Measurements from ENCODE around the gene CDH26. TPM values are rescaled to one million over a fixed set of nuclear protein-coding genes. Genes with fewer than 3 reads are reported as not detected.

CDH26 gene
- polyA plus RNA-seq, 1 donor from 2014 or later = 0.43 TPM

DNA sequence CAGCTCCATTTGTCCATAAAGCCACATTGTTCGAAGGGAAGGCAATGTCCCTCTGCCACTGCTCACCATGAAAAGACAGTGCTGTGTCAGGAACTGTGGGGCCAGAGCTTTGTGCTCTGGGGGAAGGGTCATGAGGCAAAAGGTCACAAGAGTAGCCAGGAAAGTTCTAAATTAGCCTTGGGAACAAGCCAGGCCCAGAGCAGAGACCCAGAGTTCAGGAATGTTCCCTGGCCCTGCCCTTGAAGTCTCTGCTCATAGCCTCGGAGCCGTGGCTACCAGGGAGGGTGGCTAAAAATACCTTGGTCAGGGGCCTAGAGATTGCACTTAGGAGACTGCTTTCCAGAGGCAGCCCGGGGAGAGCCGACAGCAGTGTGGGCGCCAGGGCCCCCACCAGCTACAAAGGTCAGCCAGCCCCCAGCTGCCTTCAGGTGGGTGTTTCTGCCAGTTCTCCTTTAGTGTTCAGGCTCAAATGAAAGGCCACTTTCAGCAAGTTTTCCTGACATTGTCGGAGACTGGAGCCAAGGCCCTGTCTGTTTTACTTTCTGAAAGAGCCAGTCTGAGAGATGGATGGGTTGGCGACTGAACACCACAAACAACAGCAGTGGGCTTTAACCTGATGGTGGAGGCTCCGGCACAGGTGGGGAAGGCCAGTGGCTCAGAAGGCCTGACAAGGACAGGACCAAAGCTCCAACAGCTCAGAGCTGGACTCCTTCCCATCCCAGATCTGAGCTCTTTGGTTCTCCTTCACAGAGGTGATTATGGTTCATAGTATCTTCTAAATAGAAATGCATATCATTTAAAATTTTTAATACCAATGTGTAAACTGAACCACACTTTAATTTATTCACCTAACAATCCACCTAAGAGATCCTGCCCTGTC lies 76.2 kb downstream of the CDH26 start:
- no peaks in the 10 kb centered on the region for H3K9me2 ChIP-seq (ENCODE audit: insufficient read depth, low read length)
- no peak for TF ChIP-seq RAD21 (conservative IDR thresholded peaks at IDR 0.05)
- no peak for TF ChIP-seq EZH2 (IDR thresholded peaks at IDR 0.05; ENCODE audit: borderline replicate concordance, insufficient read depth, low read length, poor library complexity, severe bottlenecking)
- TF ChIP-seq, protein P1, sequence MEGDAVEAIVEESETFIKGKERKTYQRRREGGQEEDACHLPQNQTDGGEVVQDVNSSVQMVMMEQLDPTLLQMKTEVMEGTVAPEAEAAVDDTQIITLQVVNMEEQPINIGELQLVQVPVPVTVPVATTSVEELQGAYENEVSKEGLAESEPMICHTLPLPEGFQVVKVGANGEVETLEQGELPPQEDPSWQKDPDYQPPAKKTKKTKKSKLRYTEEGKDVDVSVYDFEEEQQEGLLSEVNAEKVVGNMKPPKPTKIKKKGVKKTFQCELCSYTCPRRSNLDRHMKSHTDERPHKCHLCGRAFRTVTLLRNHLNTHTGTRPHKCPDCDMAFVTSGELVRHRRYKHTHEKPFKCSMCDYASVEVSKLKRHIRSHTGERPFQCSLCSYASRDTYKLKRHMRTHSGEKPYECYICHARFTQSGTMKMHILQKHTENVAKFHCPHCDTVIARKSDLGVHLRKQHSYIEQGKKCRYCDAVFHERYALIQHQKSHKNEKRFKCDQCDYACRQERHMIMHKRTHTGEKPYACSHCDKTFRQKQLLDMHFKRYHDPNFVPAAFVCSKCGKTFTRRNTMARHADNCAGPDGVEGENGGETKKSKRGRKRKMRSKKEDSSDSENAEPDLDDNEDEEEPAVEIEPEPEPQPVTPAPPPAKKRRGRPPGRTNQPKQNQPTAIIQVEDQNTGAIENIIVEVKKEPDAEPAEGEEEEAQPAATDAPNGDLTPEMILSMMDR (IDR thresholded peaks at IDR 0.05; ENCODE audit: poor library complexity, severe bottlenecking) = no peak
- TF ChIP-seq POLR2AphosphoS5 (IDR thresholded peaks at IDR 0.05) = no peak
- no peak for TF ChIP-seq SMC3 (conservative IDR thresholded peaks at IDR 0.05; ENCODE audit: poor library complexity)
- TF ChIP-seq, protein P2, sequence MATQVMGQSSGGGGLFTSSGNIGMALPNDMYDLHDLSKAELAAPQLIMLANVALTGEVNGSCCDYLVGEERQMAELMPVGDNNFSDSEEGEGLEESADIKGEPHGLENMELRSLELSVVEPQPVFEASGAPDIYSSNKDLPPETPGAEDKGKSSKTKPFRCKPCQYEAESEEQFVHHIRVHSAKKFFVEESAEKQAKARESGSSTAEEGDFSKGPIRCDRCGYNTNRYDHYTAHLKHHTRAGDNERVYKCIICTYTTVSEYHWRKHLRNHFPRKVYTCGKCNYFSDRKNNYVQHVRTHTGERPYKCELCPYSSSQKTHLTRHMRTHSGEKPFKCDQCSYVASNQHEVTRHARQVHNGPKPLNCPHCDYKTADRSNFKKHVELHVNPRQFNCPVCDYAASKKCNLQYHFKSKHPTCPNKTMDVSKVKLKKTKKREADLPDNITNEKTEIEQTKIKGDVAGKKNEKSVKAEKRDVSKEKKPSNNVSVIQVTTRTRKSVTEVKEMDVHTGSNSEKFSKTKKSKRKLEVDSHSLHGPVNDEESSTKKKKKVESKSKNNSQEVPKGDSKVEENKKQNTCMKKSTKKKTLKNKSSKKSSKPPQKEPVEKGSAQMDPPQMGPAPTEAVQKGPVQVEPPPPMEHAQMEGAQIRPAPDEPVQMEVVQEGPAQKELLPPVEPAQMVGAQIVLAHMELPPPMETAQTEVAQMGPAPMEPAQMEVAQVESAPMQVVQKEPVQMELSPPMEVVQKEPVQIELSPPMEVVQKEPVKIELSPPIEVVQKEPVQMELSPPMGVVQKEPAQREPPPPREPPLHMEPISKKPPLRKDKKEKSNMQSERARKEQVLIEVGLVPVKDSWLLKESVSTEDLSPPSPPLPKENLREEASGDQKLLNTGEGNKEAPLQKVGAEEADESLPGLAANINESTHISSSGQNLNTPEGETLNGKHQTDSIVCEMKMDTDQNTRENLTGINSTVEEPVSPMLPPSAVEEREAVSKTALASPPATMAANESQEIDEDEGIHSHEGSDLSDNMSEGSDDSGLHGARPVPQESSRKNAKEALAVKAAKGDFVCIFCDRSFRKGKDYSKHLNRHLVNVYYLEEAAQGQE (IDR thresholded peaks at IDR 0.05; ENCODE audit: borderline replicate concordance) = no peak
- H3F3A ChIP-seq (ENCODE audit: insufficient read depth, low read length, poor library complexity, severe bottlenecking) = no peaks in the 10 kb centered on the region
- H3K36me3 ChIP-seq (ENCODE audit: insufficient read depth, low read length) = no peaks in the 10 kb centered on the region
- H3K79me2 ChIP-seq (replicated peaks; ENCODE audit: insufficient read depth, low read length) = no peaks in the 10 kb centered on the region
- H3K27me3 ChIP-seq (ENCODE audit: insufficient read depth, low read depth, low read length) = no peaks in the 10 kb centered on the region
- H3K4me2 ChIP-seq (ENCODE audit: low read length) = no peak overlapping the region
- no peaks in the 10 kb centered on the region for H4K20me1 ChIP-seq (ENCODE audit: insufficient read depth)
- H2AFZ ChIP-seq (ENCODE audit: low read depth, low read length) = no peak overlapping the region
- no peak overlapping the region for H3K4me3 ChIP-seq (ENCODE audit: low read length)
- H3K9me3 ChIP-seq (ENCODE audit: low read length) = no peaks in the 10 kb centered on the region
- H3K27ac ChIP-seq (ENCODE audit: low read length) = no peak overlapping the region
- H3K9ac ChIP-seq (ENCODE audit: low read length) = no peak overlapping the region

- no peaks in the 10 kb centered on the region for H3K27me3 ChIP-seq (ENCODE audit: insufficient read depth, low read depth, low read length)
- TF ChIP-seq, protein P2 (IDR thresholded peaks at IDR 0.05; ENCODE audit: borderline replicate concordance) = no peak
- H3K9me3 ChIP-seq (ENCODE audit: low read length) = no peaks in the 10 kb centered on the region
- H3K9me2 ChIP-seq (ENCODE audit: insufficient read depth, low read length) = no peaks in the 10 kb centered on the region
- no peaks in the 10 kb centered on the region for H3F3A ChIP-seq (ENCODE audit: insufficient read depth, low read length, poor library complexity, severe bottlenecking)
- H3K79me2 ChIP-seq (replicated peaks; ENCODE audit: insufficient read depth, low read length) = no peaks in the 10 kb centered on the region
- no peak overlapping the region for H3K9ac ChIP-seq (ENCODE audit: low read length)
- no peaks in the 10 kb centered on the region for H3K36me3 ChIP-seq (ENCODE audit: insufficient read depth, low read length)
- H4K20me1 ChIP-seq (ENCODE audit: insufficient read depth) = no peaks in the 10 kb centered on the region
- no peak overlapping the region for H3K4me2 ChIP-seq (ENCODE audit: low read length)
- no peak overlapping the region for H3K4me3 ChIP-seq (ENCODE audit: low read length)
- no peak overlapping the region for H3K27ac ChIP-seq (ENCODE audit: low read length)
- no peak overlapping the region for H2AFZ ChIP-seq (ENCODE audit: low read depth, low read length)
Observed at GRCh38 chr20:60035486-60035885, 77.3 kb downstream of the CDH26 start.

Data from neural cell (in vitro differentiated cells).